ENCODE measurements around the gene CILP2.

Gene CILP2

GRCh38 chr19:19547674-19548336, 9.7 kb downstream of the CILP2 start:
- DNase-seq, result no peak

GRCh38 chr19:19548915-19549759, 11.1 kb downstream of the CILP2 start:
- no peak for DNase-seq

GRCh38 chr19:19549804-19550464, 11.9 kb downstream of the CILP2 start:
- no peak for DNase-seq

DNA sequence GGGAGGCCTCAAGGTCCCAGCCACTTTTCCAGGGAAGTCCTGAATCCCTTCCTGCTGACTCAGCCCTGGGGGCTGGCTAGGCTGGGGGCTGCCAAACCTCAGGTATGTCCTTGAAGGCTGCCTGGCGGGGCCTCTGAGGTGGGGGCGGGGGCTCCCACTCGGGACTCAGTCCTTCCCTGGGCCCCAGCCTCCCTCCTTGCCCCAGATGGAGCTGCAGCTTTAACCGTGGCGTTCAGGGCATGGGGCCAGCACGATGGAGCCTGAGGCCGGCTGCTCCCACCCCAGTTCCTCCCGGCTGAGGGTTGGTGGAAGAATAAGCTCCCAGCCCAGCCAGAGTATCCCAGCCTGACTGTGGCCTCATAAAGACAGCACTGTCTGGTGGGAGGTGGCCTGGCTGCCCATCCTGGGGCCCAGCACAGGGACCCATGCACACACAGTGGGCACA, 12.4 kb downstream of the CILP2 start:
- DNase-seq, result peak; percentile 40

GRCh38 chr19:19550972-19551852, 13.1 kb downstream of the CILP2 start:
- DNase-seq, result no peak

DNA sequence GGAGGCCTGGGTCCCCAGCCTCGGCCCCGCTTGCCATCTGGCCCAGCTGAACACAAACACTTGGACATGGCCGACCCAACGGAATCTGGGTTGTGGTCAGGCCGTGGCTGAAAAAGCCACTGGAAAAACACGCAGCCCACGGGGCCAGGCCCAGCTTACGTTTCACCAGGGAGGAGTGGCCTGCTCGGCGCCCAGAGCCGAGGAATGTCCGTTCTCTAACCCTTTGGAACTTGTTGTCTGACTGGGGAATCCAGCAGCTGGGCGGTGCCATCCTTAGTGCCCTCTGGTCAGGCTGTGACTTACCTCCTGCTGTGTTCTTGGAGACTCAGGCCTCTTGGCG, 13.8 kb downstream of the CILP2 start:
- DNase-seq, result no peak

- DNase-seq, result peak; percentile 39
Observed at GRCh38 chr19:19552798-19553197, 14.7 kb downstream of the CILP2 start.

DNA sequence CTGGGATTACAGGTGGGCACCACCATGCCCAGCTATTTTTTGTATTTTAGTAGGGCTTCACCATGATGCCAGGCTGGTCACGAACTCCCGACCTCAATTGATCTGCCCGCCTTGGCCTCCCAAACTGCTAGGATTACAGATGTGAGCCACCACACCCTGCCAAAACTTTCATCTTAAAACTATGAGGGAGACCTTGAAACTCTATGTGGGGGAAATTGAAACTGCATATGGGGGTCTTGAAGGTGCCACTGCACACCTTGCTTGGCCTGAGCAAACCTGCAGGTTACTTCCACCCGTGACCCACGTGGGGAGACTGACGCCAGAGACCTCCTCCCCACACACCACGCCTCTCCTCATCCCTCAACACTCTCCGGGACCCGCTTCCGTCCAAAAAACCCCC, 15.6 kb downstream of the CILP2 start:
- no peak for DNase-seq

DNA sequence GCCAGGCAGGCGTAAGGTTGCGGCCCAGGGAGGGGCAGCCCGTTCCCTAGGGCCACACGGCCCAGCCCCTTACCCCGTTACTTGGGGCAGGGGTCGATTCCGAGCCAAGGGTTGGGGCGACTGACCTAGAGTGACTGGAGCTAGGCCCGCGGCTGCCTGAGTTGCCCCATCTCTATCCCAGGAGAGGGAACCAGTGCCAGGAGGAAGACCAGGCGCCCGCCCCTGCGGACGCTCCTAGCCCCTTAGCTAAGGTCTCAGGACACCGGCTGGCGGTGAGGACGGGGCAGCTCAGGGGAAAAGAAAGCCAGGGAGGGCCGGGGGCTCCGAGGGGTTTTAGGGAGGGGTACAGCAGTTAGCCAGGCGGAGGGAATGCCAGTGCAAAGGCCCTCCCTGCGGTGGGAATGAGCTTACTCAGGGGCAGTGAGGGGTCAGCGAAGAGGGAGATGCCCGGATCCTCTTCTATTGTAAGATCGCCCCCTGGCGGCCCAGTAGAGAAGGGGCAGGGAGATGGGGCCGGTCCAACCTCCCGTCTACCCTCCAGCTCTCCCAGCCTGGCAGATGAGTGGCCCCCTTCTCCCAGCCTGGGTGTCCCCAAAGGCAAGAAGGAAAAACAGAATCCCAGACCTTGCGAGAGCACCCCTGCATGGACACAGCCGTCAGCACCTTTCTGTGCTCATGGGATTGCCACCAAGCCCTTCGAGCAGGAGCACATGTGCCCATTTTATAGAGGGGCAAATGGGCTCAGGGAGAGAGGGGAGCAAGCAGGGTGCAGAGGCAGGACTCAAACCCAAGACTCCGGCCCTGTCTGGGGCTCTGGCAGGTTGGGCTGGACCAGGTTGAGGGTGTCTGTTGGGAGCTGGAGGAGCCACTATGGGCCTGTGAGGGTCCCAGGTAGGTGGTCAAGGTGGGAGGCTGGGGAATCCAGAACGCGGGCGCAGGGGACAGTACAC, 16.3 kb downstream of the CILP2 start:
- DNase-seq, result peak; percentile 54

DNA sequence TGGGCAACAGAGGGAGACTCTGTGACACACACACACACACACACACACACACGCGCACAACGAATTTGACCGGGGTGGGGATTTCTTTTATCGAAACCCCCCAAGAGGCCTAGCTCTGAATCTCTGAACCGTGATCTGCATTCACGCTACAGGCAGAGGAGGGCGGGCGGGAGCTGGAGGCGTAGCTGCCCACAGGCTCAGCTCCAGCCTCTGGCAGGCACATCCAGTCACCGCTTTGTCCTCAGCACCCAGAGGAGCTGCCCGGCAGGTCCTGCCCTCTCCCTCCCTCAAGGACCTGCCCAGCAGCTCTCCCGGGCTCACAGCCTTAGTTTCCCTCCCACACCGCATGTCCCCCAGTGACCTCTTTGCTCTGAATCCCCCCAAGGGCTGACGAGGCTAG, 20.0 kb downstream of the CILP2 start:
- DNase-seq, result no peak

GRCh38 chr19:19558636-19559035, 20.6 kb downstream of the CILP2 start:
- DNase-seq, result no peak

DNA sequence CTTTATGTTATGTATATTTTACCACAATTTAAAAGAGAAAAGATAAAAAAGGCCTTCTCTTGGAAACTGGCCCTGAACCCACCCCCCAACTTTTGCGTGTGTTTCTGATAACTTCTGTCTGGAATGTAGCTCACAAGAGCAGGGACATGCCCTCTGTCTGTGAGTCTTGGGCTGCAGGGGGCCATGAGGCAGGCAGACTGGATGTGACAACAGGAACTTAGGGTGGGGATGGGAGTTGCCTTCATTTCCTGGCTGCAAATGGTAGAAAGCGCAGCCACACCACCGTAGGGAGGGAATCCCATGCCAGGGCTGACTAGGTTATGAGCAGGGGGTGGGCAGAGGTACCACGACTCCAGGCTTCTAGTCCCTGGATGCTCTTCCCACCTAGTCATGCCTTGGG, 21.9 kb downstream of the CILP2 start:
- DNase-seq, result no peak

- DNase-seq, result no peak
Observed at GRCh38 chr19:19561946-19562664, 24.0 kb downstream of the CILP2 start.

DNA sequence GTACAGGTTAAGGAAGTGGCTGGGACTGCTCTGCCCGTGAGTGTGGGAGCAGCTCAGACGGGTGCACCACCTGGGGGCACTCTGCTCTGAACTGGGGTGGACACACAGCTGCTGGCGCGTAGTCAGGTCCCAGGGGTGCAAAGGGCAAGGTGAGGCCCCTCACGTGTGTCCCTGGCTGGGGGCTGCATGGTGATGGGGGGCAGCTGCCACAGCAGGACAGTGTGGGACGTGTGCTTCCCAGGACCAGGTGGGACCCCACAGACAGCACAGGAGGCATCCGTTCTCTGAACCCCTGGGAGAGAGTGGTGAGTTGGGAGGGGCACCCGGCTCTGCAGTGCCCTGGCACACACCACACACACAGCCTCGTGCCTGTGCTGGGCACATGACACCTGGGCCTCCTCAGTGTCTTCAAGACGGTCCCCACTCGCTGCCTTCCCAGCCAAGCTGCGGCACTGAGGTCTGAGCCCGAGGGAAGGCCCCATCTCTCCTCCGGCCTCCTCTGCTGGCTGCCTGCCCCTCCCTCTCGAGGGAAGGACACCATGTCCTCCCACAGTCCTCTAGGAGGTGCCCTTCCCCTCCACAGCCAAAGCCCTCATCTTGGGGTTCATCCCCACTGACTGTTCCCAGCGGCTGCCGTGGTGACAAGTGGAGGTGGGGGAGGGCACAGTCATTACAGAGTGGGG, 24.7 kb downstream of the CILP2 start:
- DNase-seq, result no peak

DNA sequence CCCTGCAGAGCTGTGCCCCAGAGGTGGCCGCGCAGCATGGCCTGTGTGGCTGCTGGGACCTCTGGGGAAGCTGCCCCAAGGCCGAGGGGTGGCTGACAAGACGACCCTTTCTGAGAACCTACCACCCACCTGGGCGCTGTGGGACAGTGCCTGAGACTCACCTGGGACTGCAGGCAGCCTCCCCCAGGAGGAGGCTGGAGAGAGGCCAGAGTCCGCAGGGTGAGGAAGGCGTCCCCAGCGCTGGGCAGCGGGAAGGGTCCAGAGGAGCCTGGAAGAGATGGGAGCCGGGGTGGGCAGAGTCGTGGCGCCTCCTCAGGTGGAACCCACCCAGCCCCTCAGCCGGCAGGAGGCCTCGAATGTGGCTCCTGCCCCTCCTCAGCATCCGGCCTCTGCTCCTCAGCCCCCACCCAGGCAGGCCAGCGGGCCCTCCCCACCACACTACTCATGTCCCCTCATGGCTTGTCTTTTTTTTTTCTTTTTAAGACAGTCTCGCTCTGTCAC, 25.3 kb downstream of the CILP2 start:
- DNase-seq, result no peak

GRCh38 chr19:19566306-19566705, 28.2 kb downstream of the CILP2 start:
- peak; percentile 73 for DNase-seq

DNA sequence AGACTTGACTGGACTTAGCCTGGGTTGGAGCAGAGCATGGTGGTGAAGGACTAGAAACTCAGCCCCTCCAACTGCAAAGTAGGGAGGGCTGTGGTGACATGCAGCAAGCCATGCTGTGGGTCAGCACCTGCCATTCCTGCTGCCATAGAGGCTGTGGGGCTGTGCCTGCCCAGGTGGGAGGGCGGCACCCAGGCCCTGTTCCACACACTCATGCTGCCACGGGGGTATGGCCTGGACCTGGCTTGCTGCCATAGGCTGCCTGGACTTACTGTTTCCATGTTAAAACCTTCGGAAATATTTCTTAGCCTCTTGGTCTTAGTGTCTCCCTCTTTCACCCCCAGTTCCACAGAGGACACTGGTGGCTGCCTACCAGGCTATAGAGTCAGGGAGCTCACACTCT, 29.3 kb downstream of the CILP2 start:
- no peak for DNase-seq

DNA sequence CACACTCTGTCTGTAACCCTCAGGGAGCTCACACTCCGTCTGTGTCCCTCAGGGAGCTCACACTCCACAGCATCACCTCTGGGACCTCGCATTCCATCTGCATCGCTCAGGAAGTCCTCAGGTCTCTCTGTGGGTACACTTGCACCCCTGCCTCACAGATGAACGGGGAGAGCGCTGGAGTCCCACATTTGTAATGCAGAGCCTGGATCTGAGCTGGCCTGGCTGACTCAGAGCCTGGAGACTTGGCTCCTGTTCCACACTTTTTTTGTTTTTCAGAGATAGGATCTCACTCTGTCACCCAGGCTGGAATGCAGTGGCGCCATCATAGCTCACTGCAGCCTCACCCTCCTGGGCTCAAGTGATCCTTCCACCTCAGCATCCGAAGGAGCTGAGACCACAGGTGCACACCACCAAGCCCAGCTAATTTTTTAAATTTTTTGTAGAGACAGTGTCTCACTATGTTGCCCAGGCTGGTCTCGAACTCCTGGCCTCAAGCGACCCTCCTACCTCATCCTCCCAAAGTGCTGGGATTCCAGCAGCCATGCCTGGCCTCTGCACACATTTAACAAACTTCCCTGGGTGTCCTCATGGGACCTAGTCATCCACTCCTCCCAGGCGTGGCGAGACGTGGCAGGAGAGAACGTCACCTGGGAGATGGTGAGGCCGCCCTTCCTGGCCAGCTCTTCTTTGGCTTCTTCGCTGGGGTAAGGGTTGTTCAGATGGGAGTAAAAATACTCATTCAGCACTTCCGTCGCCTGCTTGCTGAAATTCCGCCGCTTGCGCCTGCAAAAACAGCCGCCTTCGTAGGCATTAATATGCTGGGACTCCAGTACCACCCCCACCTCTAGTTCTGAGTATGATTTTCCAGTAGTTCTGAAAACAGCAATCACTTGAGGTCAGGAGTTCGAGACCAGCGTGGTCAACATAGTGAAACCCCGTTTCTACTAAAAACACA, 31.0 kb downstream of the CILP2 start:
- DNase-seq, result peak; percentile 79

- DNase-seq, result no peak
Observed at GRCh38 chr19:19570571-19570970, 32.5 kb downstream of the CILP2 start.
